NCI-H1048 (cell line): ENCODE results near the gene PNKP.

ENCODE experiments used
- DNase-seq: peaks from one replicate; lab custom pipeline; 2025; lab: John Stamatoyannopoulos, UW

Gene PNKP

GRCh38 chr19:49818649-49819370, 48.6 kb downstream of the PNKP start:
- no peak for DNase-seq

- DNase-seq = peak; percentile 40
Observed at GRCh38 chr19:49817964-49818648, 49.3 kb downstream of the PNKP start, which contains the start of gene MED25. MED25 (plus strand) TSS chr19:49818289; CDS start chr19:49818342, 53 bp downstream.

- DNase-seq = no peak
Observed at GRCh38 chr19:49816590-49816989, 50.8 kb downstream of the PNKP start.

- DNase-seq = no peak
Observed at GRCh38 chr19:49814010-49814409, 53.4 kb downstream of the PNKP start.

- DNase-seq = no peak
Observed at GRCh38 chr19:49812997-49813861, 54.1 kb downstream of the PNKP start, which contains the start of gene FUZ. FUZ (minus strand) TSS chr19:49813292; CDS start chr19:49813106, 186 bp downstream.

- no peak for DNase-seq
Observed at GRCh38 chr19:49812452-49812996, 54.9 kb downstream of the PNKP start.

GRCh38 chr19:49811328-49811727, 56.0 kb downstream of the PNKP start:
- DNase-seq = no peak
